ENCODE measurements around the gene SCP2D1. TPM values are rescaled to one million over a fixed set of nuclear protein-coding genes. Genes with fewer than 3 reads are reported as not detected.
"Not testable (repeated sequence)": the region's sequence is repeated elsewhere in the genome, so short reads cannot be mapped to it uniquely, and the experiment has no call there.

SCP2D1 gene
- total and polyA plus RNA-seq, 8 donors: not detected

DNA sequence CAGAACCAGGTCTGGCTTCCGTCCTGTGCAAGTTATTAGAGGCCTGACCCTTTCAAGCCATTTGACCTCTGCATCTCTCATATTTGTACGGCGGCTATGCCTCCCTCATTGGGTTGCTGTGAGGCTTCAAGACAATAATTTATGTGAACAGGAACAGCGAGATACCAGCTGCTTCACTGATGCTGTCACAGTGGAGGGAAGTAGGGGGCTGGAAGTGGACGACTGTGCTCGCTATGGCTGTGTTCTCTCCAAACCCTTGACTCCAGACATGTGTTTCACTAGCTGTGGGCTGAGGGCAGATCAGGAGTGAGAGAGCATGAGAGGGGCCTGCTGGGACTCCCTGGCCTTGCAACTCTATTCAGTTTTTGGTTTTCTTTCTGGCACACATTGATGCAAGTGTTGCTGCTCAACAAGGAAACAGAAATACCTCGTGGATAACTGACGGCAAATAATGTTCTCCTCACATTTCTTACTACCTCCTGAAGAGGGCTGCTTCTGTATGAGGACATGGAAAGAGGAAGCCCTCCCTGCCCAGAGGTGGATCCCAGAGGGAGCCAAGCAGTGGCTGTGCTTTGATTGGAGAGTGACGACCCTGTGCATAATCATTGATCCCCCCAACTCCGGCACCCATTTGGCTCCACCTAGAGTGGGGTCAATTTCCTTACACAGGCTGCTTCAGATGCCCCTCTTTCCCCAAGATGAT is 34.7 kb upstream of the SCP2D1 start:
- FAIRE-seq (no peak), ATAC-seq (no peak), DNase-seq (no peak)
- WGBS, 2 donors: 64 to 66% methylated on average over 10 of the region's 10 CpGs
- Histone ChIP-seq H3K27me3 (no peaks in the 10 kb centered on the region), H3K4me3 (no peak overlapping the region), H3K27ac (no peak overlapping the region), H3K36me3 (no peaks in the 10 kb centered on the region), H3K4me1 (no peaks in the 10 kb centered on the region), H3K9me3 (no peaks in the 10 kb centered on the region)
- TF ChIP-seq, protein P1, sequence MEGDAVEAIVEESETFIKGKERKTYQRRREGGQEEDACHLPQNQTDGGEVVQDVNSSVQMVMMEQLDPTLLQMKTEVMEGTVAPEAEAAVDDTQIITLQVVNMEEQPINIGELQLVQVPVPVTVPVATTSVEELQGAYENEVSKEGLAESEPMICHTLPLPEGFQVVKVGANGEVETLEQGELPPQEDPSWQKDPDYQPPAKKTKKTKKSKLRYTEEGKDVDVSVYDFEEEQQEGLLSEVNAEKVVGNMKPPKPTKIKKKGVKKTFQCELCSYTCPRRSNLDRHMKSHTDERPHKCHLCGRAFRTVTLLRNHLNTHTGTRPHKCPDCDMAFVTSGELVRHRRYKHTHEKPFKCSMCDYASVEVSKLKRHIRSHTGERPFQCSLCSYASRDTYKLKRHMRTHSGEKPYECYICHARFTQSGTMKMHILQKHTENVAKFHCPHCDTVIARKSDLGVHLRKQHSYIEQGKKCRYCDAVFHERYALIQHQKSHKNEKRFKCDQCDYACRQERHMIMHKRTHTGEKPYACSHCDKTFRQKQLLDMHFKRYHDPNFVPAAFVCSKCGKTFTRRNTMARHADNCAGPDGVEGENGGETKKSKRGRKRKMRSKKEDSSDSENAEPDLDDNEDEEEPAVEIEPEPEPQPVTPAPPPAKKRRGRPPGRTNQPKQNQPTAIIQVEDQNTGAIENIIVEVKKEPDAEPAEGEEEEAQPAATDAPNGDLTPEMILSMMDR (IDR thresholded peaks at IDR 0.05): no peak
- intact Hi-C loops (cut with DNase I): no loop called here

DNA sequence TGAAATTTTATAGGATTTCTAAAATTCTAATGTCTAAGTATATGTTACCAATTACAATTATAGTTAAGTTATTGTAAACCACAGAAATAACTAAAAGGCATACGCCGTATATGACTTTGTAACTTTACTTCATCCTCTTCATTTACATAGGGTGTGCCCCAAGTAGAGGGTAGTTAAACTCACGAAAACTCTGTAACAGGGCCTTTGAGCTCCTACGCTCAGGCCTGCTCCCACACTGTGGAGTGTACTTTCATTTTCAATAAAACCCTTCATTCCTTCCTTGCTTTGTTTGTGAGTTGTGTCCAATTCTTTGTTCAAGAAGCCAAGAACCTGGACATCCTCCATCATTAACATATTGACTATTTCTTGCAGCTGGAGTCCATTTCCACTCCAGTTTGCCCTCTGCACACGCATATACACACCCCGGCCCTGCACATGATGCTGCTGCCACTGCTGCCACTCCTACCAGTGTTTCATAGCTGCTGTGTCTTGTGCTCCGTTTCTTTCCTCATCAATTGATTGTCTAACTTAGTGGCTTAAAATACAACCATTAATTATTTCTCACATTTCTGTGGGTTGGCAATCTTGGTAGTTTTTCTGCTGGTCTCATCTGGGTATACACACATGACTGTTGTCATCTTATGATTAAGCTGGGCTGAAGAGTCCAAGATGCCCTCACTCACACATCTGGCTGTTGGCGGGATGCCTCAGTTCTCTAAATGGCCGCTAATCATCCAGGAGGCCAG is 33.0 kb upstream of the SCP2D1 start:
- no peaks in the 10 kb centered on the region for H3K4me1 ChIP-seq
- FAIRE-seq (no peak), DNase-seq (no peak), ATAC-seq (no peak)
- no peak overlapping the region for H3K4me3 ChIP-seq
- no peaks in the 10 kb centered on the region for H3K36me3 ChIP-seq
- intact Hi-C loops (cut with DNase I): no loop called here
- no peaks in the 10 kb centered on the region for H3K9me3 ChIP-seq
- TF ChIP-seq, protein P1 (IDR thresholded peaks at IDR 0.05): no peak
- 85% methylated on average over 9 of the region's 9 CpGs for WGBS, 2 donors
- H3K27me3 ChIP-seq: no peaks in the 10 kb centered on the region
- no peak overlapping the region for H3K27ac ChIP-seq

DNA sequence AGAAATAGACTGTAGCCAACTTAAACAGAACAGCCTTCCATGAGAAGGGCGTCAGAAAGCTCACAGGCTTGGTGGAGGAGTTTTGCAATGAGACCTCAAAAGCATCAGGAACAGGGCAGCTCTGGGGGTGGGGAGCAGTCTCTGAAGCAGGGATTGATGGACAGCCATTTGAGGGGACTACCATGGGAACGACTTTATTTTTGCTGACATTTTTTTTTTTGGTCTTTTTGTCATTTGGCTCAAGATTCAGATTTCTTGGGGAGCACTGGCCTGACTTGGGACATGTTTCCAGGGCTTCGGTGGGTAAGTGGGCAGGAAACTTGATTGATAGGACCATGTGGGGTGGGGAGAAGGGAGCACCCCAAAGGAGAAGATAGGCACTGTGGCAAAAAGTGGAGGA is 32.1 kb upstream of the SCP2D1 start:
- FAIRE-seq (no peak), DNase-seq (no peak), ATAC-seq (no peak)
- Histone ChIP-seq H3K27me3 (no peaks in the 10 kb centered on the region), H3K27ac (no peak overlapping the region), H3K4me1 (no peaks in the 10 kb centered on the region), H3K36me3 (no peaks in the 10 kb centered on the region), H3K9me3 (no peaks in the 10 kb centered on the region), H3K4me3 (no peak overlapping the region)
- intact Hi-C loops (cut with DNase I): no loop called here
- TF ChIP-seq, protein P1 (IDR thresholded peaks at IDR 0.05): no peak
- 60 to 77% methylated on average over 3 of the region's 3 CpGs for WGBS, 2 donors

DNA sequence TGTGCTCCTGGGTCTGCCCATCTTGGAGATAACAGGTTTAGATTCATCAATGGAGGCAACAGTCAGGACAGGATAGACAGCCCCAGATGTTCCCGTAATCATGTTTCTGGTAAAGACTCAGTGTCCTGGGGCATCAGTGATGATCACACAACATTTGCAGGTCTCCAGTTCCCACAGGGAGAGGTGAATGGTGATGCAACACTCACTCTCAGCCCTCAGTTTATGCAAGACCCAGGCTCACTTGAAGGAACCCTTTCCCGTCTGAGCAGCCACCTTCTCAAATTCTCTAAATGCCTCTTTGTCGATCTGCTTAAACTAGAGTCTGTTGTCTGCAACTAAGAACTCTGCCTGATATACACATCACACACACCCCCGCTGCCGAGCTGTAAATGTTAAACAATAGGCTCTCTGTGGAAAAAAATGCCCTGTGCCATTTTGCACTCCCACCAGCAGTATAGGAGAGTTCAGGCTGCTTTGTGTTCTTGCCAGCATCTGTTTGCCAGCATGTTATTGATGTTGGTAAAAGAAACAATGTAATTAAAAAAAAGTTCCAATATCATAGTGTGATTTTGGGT is 30.1 kb upstream of the SCP2D1 start:
- Histone ChIP-seq H3K4me3 (no peak overlapping the region), H3K27ac (no peak overlapping the region), H3K9me3 (no peaks in the 10 kb centered on the region), H3K27me3 (no peaks in the 10 kb centered on the region), H3K4me1 (no peaks in the 10 kb centered on the region), H3K36me3 (no peaks in the 10 kb centered on the region)
- ATAC-seq: no peak
- TF ChIP-seq, protein P1 (IDR thresholded peaks at IDR 0.05): no peak
- FAIRE-seq: no peak
- 68 to 74% methylated on average over 5 of the region's 5 CpGs for WGBS, 2 donors
- intact Hi-C loops (cut with DNase I): no loop called here
- DNase-seq: no peak

DNA sequence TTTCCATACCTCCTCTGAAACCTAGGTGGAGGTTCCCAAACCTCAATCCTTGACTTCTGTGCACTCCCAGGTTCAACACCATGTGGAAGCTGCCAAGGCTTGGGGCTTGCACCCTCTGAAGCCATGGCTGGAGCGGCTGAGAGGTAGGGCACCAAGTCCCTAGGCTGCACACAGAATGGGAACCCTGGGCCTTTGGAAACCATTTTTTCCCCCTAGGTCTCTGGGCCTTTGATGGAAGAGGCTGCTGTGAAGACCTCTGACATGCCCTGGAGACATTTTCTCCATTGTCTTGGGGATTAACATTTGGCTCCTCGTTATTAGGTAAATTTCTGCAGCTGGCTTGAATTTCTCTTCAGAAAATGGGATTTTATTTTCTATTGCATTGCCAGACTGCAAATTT is 26.5 kb upstream of the SCP2D1 start:
- H3K4me1 ChIP-seq; H3K4me3 ChIP-seq; H3K36me3 ChIP-seq; H3K9me3 ChIP-seq; intact Hi-C loops (cut with DNase I); DNase-seq; FAIRE-seq; H3K27ac ChIP-seq; ATAC-seq; H3K27me3 ChIP-seq: not testable (repeated sequence)
- WGBS, 2 donors: 74 to 80% methylated on average over 2 of the region's 2 CpGs

All from pancreas (tissue), 10 donors.